H1 (cell line): ENCODE data around the gene TMEM51. TPM values are rescaled to one million over a fixed set of nuclear protein-coding genes. Genes with fewer than 3 reads are reported as not detected.
A peak's percentile ranks its signal among the peaks of the same experiment; 100 is the strongest.

Source experiments
- CTCF ChIA-PET: fragments of 300-600 bp; sonication (Branson Sonifier 250); formaldehyde crosslinking; loops from one replicate; lab custom pipeline; 2021; ENCODE audit not compliant: partially characterized antibody; lab: Charles Lee
- POLR2A ChIA-PET: fragments of 300-600 bp; sonication (Branson Sonifier 250); formaldehyde crosslinking; loops from one replicate; lab custom pipeline; 2021; ENCODE audit warnings: inconsistent platforms; ENCODE audit not compliant: partially characterized antibody; lab: Charles Lee
- DNase-seq, 2 experiments: peaks; one replicate each; pipeline versions ENCODE4 v3.0.0 to v3.0.0-alpha.2; 2010 to 2022; ENCODE audit warnings: low spot score in 2 of 2, low read depth in 1 of 2, mixed read lengths in 1 of 2
- FAIRE-seq: peaks from 2 replicates; lab custom pipeline; 2011; peaks lifted over from hg19 to GRCh38; lab: Jason Lieb, UNC
- H2AFZ ChIP-seq: 2 replicates; pipeline ENCODE4 v1.8.1; 2012; ENCODE audit warnings: low read length, inconsistent platforms
- H2AK5ac ChIP-seq: 2 replicates; pipeline ENCODE4 v1.6.1; 2013; ENCODE audit warnings: low read depth, low read length
- H2BK120ac ChIP-seq: replicated peaks from 2 replicates; pipeline ENCODE3; 2013; ENCODE audit warnings: low read depth, low read length, inconsistent platforms
- H2BK12ac ChIP-seq: 2 replicates; pipeline ENCODE4 v1.6.1; 2013; ENCODE audit warnings: low read depth, low read length
- H2BK15ac ChIP-seq: 2 replicates; pipeline ENCODE4 v1.6.1; 2013; ENCODE audit warnings: low read length
- H2BK20ac ChIP-seq: 2 replicates; pipeline ENCODE4 v1.6.1; 2013; ENCODE audit warnings: low read length
- H2BK5ac ChIP-seq: 2 replicates; pipeline ENCODE4 v1.6.1; 2013; ENCODE audit warnings: low read depth, low read length
- H3K14ac ChIP-seq: 2 replicates; pipeline ENCODE4 v1.6.1; 2013; ENCODE audit warnings: inconsistent platforms; ENCODE audit not compliant: insufficient read length
- H3K18ac ChIP-seq: 2 replicates; pipeline ENCODE4 v1.6.1; 2013; ENCODE audit warnings: low read length; ENCODE audit errors: extremely low read depth
- H3K23ac ChIP-seq: 2 replicates; pipeline ENCODE4 v1.6.1; 2013; ENCODE audit warnings: inconsistent platforms; ENCODE audit not compliant: insufficient read length
- H3K23me2 ChIP-seq: 2 replicates; pipeline ENCODE4 v1.6.1; 2013; ENCODE audit warnings: low read depth, low read length
- H3K27ac ChIP-seq: 2 replicates; pipeline ENCODE4 v1.6.1; 2011; ENCODE audit warnings: low read depth, low read length, inconsistent platforms
- H3K27me3 ChIP-seq, 4 experiments: replicated peaks in 1 of 4; 1 replicate in 1 of 4; 2 replicates in 3 of 4; pipeline versions ENCODE4 v1.6.1 to v1.8.1; 2011 to 2013; ENCODE audit warnings: low read length in 3 of 4, mild to moderate bottlenecking in 3 of 4, inconsistent platforms in 2 of 4, mixed read lengths in 2 of 4, moderate library complexity in 1 of 4; ENCODE audit not compliant: control insufficient read depth in 3 of 4, insufficient read depth in 3 of 4; ENCODE audit errors: extremely low read depth in 1 of 4
- H3K36me3 ChIP-seq, 4 experiments: 2 replicates each; pipeline versions ENCODE4 v1.6.1 to v1.8.1; 2011 to 2013; ENCODE audit warnings: mild to moderate bottlenecking in 4 of 4, low read length in 3 of 4, moderate library complexity in 2 of 4, control low read depth in 1 of 4, inconsistent platforms in 1 of 4; ENCODE audit not compliant: insufficient read depth in 4 of 4, control insufficient read depth in 2 of 4
- H3K4ac ChIP-seq: replicated peaks from 2 replicates; pipeline ENCODE3; 2013; ENCODE audit warnings: low read length, low read depth, mixed read lengths, inconsistent platforms; ENCODE audit not compliant: insufficient read length
- H3K4me1 ChIP-seq, 4 experiments: replicated peaks in 1 of 4; 1 replicate in 1 of 4; 2 replicates in 3 of 4; pipeline versions ENCODE4 v1.6.1 to v1.8.1; 2011 to 2013; ENCODE audit warnings: low read length in 3 of 4, inconsistent platforms in 2 of 4, mixed read lengths in 1 of 4; ENCODE audit not compliant: insufficient read depth in 4 of 4, control insufficient read depth in 3 of 4
- H3K4me2 ChIP-seq, 2 experiments: 2 replicates each; pipeline versions ENCODE4 v1.6.1 to v1.8.1; 2011 to 2013; ENCODE audit warnings: low read depth in 2 of 2, low read length in 2 of 2, control low read depth in 1 of 2, inconsistent platforms in 1 of 2, mild to moderate bottlenecking in 1 of 2; ENCODE audit not compliant: insufficient read depth in 1 of 2
- H3K4me3 ChIP-seq, 4 experiments: fragments of 200-600, 300-600 bp in 1 of 4; sonication (generic), shearing (Covaris generic), sonication (Bioruptor Twin) in 1 of 4; 2 replicates each; pipeline versions ENCODE4 v1.5.1 to v1.8.1; 2011 to 2016; ENCODE audit warnings: low read length in 4 of 4, low read depth in 3 of 4, control low read depth in 2 of 4, inconsistent platforms in 2 of 4, mild to moderate bottlenecking in 2 of 4, mixed read lengths in 1 of 4, moderate library complexity in 1 of 4; ENCODE audit not compliant: insufficient read depth in 2 of 4; ENCODE audit errors: extremely low read depth in 1 of 4
- H3K56ac ChIP-seq: replicated peaks from 2 replicates; pipeline ENCODE3; 2013; ENCODE audit warnings: low read depth, mild to moderate bottlenecking, mixed read lengths, low read length, inconsistent platforms; ENCODE audit not compliant: insufficient read length
- H3K79me1 ChIP-seq: 2 replicates; pipeline ENCODE4 v1.6.1; 2013; ENCODE audit warnings: low read depth, low read length, control low read depth
- H3K79me2 ChIP-seq, 2 experiments: 2 replicates each; pipeline versions ENCODE4 v1.6.1 to v1.8.1; 2012 to 2013; ENCODE audit warnings: low read length in 2 of 2, mild to moderate bottlenecking in 2 of 2, inconsistent platforms in 1 of 2; ENCODE audit not compliant: insufficient read depth in 2 of 2, control insufficient read depth in 1 of 2
- H3K9ac ChIP-seq, 4 experiments: replicated peaks in 1 of 4; 1 replicate in 1 of 4; 2 replicates in 3 of 4; pipeline versions ENCODE4 v1.6.1 to v1.8.1; 2011 to 2013; ENCODE audit warnings: low read depth in 3 of 4, low read length in 3 of 4, control low read depth in 2 of 4, mild to moderate bottlenecking in 2 of 4, moderate library complexity in 2 of 4, inconsistent platforms in 1 of 4; ENCODE audit errors: extremely low read depth in 1 of 4
- H3K9me3 ChIP-seq, 2 experiments: 2 replicates each; pipeline versions ENCODE4 v1.6.1 to v1.8.1; 2012 to 2013; ENCODE audit warnings: mild to moderate bottlenecking in 2 of 2, moderate library complexity in 2 of 2, control low read depth in 1 of 2, inconsistent platforms in 1 of 2, low read depth in 1 of 2, low read length in 1 of 2, mixed read lengths in 1 of 2; ENCODE audit not compliant: insufficient read depth in 2 of 2
- H4K20me1 ChIP-seq, 2 experiments: replicated peaks in 1 of 2; 2 replicates each; pipeline versions ENCODE3 to v1.8.1; 2011 to 2013; ENCODE audit warnings: inconsistent platforms in 2 of 2, low read length in 2 of 2, mild to moderate bottlenecking in 1 of 2; ENCODE audit not compliant: insufficient read depth in 2 of 2, control insufficient read depth in 1 of 2
- H4K5ac ChIP-seq: 2 replicates; pipeline ENCODE4 v1.6.1; 2013; ENCODE audit warnings: low read length, low read depth, mixed read lengths, inconsistent platforms; ENCODE audit not compliant: insufficient read length
- H4K8ac ChIP-seq: 2 replicates; pipeline ENCODE4 v1.8.0; 2013; ENCODE audit warnings: mild to moderate bottlenecking, moderate library complexity, low read length, inconsistent platforms; ENCODE audit not compliant: insufficient read depth; ENCODE audit errors: extremely low read depth
- H4K91ac ChIP-seq: replicated peaks from 2 replicates; pipeline ENCODE3; 2013; ENCODE audit warnings: low read length, mixed read lengths, inconsistent platforms; ENCODE audit not compliant: insufficient read length
- CEBPB ChIP-seq: IDR thresholded peaks from 2 replicates; pipeline ENCODE4 v1.6.1; 2012; ENCODE audit warnings: low read depth, low read length
- RXRA ChIP-seq: IDR thresholded peaks from 2 replicates; pipeline ENCODE4 v1.6.1; 2011; ENCODE audit warnings: low read depth, mild to moderate bottlenecking, low read length, moderate library complexity; ENCODE audit not compliant: insufficient read depth
- WGBS, 2 experiments: shearing (Covaris generic) in 1 of 2; methylation state at CpG; one replicate each; pipeline versions ENCODE4 v1.1.6 to v1.1.7; 2013 to 2015; ENCODE audit warnings: low lambda C conversion rate in 2 of 2, mixed read lengths in 2 of 2, inconsistent platforms in 1 of 2, low coverage in 1 of 2, missing lambda C conversion rate in 1 of 2; ENCODE audit not compliant: insufficient replicate concordance in 2 of 2, insufficient coverage in 1 of 2, insufficient read length in 1 of 2; ENCODE audit errors: extremely low coverage in 1 of 2, missing lambda C conversion rate in 1 of 2; 5-methylcytosine and 5-hydroxymethylcytosine counted together
- polyA plus RNA-seq, 7 experiments: library from polyadenylated mRNA; depleted of rRNA in 3 of 7; stranded (reverse) in 5 of 7; unstranded in 2 of 7; fragments of >200 nt in 5 of 7; fragments of 200-250 nt in 2 of 7; gene quantifications; 1 replicate in 5 of 7; 2 replicates in 1 of 7; 4 replicates in 1 of 7; pipeline versions ENCODE4 v1.2.1 to v1.2.3, GENCODE V29; 2011 to 2013; ENCODE audit warnings: missing spikeins in 2 of 7, mixed read lengths in 2 of 7
- total RNA-seq: library from RNA; stranded (reverse); fragmentation: NEBNext Ultra II Directional; extraction: Animal tissue kit (Norgen Biotek cat#: 25700); gene quantifications from 2 replicates; pipeline ENCODE4 v1.2.1, GENCODE V29; 2021
- TF ChIP-seq, protein P1 (sequence below): IDR thresholded peaks from 2 replicates; pipeline ENCODE4 v1.6.1; 2012; ENCODE audit warnings: inconsistent platforms

Gene TMEM51
- total and polyA plus RNA-seq, 2 of the 8 experiments (the other 6 are each of a cell fraction or from before 2014, with no cell fraction given), result 9.9 to 10.7 TPM

DNA sequence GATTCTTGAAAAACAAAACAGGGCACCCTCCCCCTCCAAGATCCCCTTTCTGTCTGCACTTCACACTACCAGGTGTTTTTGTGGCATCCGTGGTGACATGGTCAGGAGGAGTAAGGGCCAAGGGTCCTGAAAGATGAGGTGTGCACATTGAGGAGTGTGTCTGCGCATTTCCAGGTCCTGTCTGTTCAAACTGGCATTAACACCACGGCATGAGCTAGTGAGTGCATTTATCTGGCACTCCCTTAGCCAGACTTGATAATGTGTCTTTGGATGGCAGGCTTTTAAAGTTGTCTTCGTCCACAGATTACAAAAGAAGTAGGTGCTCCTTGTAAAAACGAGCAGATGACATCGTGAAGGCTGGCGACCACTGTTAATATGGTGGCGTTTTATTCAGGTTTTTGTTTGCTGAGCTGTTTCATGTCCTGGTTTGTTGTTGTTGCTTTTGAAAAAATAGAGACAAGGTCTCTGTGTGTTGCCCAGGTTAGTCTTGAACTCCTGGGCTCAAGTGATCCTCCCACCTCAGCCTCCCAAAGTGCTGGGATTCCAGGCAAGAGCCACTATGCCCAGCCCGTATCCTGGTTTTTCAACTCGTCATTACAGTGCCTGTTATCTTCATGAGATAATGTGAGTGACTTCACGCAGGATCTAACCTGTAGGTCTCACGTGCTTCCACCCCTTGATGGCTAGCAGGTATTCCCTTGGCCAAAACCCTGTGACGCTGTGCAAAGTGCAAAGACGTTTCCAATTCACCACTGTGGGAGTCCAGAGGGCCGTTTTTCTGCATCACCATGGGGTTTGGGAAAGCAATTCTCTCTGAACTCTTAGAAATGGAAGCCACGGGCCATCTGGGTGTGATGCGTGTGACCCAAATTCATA lies 4.2 kb downstream of the TMEM51 start:
- H2BK5ac ChIP-seq, result no peak overlapping the region
- H3K18ac ChIP-seq, result no peak overlapping the region
- 80% methylated on average over 17 of the region's 17 CpGs; no CpG with 5 or more reads in 1 of the 2 experiments for WGBS, 2 experiments
- H2AFZ ChIP-seq, result no peak overlapping the region
- FAIRE-seq (no peak), DNase-seq (no peak)
- H3K14ac ChIP-seq, result no peak overlapping the region
- H2BK120ac ChIP-seq, result no peak overlapping the region
- CTCF ChIA-PET, result interaction anchor here (0.5 to 4.1 kb wide), 9 partner anchors 13 to 214 kb away, joined by 3 to 15 read pairs (median 5); no protein-coding TSS in a partner anchor
- peaks cover 5% of the 10 kb centered on the region; the same call in 1 of the 2 replicates for H3K79me1 ChIP-seq
- H3K56ac ChIP-seq, result no peak overlapping the region
- no peak overlapping the region for H4K91ac ChIP-seq
- no peaks in the 10 kb centered on the region for H3K9me3 ChIP-seq
- TF ChIP-seq RXRA (no peak), CEBPB (no peak)
- TF ChIP-seq, protein P1, sequence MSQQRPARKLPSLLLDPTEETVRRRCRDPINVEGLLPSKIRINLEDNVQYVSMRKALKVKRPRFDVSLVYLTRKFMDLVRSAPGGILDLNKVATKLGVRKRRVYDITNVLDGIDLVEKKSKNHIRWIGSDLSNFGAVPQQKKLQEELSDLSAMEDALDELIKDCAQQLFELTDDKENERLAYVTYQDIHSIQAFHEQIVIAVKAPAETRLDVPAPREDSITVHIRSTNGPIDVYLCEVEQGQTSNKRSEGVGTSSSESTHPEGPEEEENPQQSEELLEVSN, result no peak
- no peak overlapping the region for H3K23ac ChIP-seq
- H2BK20ac ChIP-seq, result no peak overlapping the region
- H3K79me2 ChIP-seq, result peaks cover 0 to 38% of the 10 kb centered on the region in 2 experiments; a peak in 3 of 4 replicates
- H2BK12ac ChIP-seq, result no peak overlapping the region
- peaks cover 12% of the 10 kb centered on the region; the same call in 1 of the 2 replicates for H3K23me2 ChIP-seq
- no peak overlapping the region for H3K27ac ChIP-seq
- no peak overlapping the region for H2AK5ac ChIP-seq
- no peak overlapping the region for H4K5ac ChIP-seq
- no peak overlapping the region for H3K4me3 ChIP-seq
- no peak overlapping the region for H3K4ac ChIP-seq
- H2BK15ac ChIP-seq, result no peak overlapping the region
- POLR2A ChIA-PET, result interaction anchor here (0.8 kb wide), 1 partner anchor 11 kb away, joined by 3 read pairs; no protein-coding TSS in a partner anchor
- H3K9ac ChIP-seq, result no peak overlapping the region; a peak in 1 of 7 replicates
- H3K4me2 ChIP-seq, result 0 out of 4 replicates have a peak overlapping the region, but pooled peaks of 1 of the 2 experiments have one; percentile 4
- H3K36me3 ChIP-seq, result no peaks in the 10 kb centered on the region
- H3K27me3 ChIP-seq, result peaks cover 0 to 10% (median 3%) of the 10 kb centered on the region in 4 experiments; a peak in 4 of 7 replicates
- H4K8ac ChIP-seq, result no peak overlapping the region
- H4K20me1 ChIP-seq, result peaks cover 11 to 13% of the 10 kb centered on the region in 2 experiments
- H3K4me1 ChIP-seq, result peaks cover 3 to 15% (median 9%) of the 10 kb centered on the region in 4 experiments; a peak in 6 of 7 replicates
